HepG2 (cell line): Measurements from ENCODE around the gene SFTA2. TPM values are rescaled to one million over a fixed set of nuclear protein-coding genes. Genes with fewer than 3 reads are reported as not detected.

Experiments used
- ATAC-seq: fragments of 200-7000 bp; cut with Tn5 transposase; 3 replicates; pipeline ENCODE4 v1.9.1; 2020; ENCODE audit warnings: mild to moderate bottlenecking, moderate library complexity
- BruUV-seq: library from RNA; stranded (reverse); fragments of 400-500 nt; replicated peaks from 2 replicates; lab custom pipeline; 2021; lab: Mats Ljungman, UMichigan
- CTCF ChIA-PET: fragments of 300-600 bp; formaldehyde crosslinking; extraction: SDS; loops from one replicate; lab custom pipeline; 2021; ENCODE audit warnings: low total read pairs, inconsistent platforms, low intra/inter-chr PET ratio; lab: Yijun Ruan, JAX
- POLR2A ChIA-PET: fragments of 350-600 bp; sonication (Branson Sonifier 250); formaldehyde crosslinking; loops from one replicate; lab custom pipeline; 2020; ENCODE audit warnings: antibody characterized with exemption, inconsistent platforms; lab: Yijun Ruan, JAX
- DNase-seq: peaks from one replicate; pipeline ENCODE4 v3.0.0-alpha.2; 2015; ENCODE audit warnings: low spot score
- FAIRE-seq: peaks from 3 replicates; lab custom pipeline; 2011; peaks lifted over from hg19 to GRCh38; lab: Jason Lieb, UNC
- H2AFZ ChIP-seq: one replicate; pipeline ENCODE4 v1.6.1; 2011; ENCODE audit warnings: low read length, inconsistent platforms
- H3K27ac ChIP-seq: fragments of 300-600 bp; 3 replicates; pipeline ENCODE4 v1.8.0; 2011; ENCODE audit warnings: mixed run types, mild to moderate bottlenecking, mixed read lengths, low read length, inconsistent platforms; ENCODE audit not compliant: insufficient read depth; ENCODE audit errors: extremely low read length
- H3K27me3 ChIP-seq, 2 experiments: fragments of 200-600 bp in 1 of 2; 2 replicates in 1 of 2; 3 replicates in 1 of 2; pipeline versions ENCODE4 v1.6.0 to v1.8.0; 2011; ENCODE audit warnings: low read length in 2 of 2, mild to moderate bottlenecking in 2 of 2, moderate library complexity in 2 of 2, inconsistent platforms in 1 of 2; ENCODE audit not compliant: insufficient read depth in 2 of 2, control insufficient read depth in 1 of 2
- H3K36me3 ChIP-seq, 2 experiments: fragments of 200-600 bp in 1 of 2; replicated peaks in 1 of 2; 2 replicates in 1 of 2; 3 replicates in 1 of 2; pipeline versions ENCODE4 v1.5.1 to v1.8.0; 2011; ENCODE audit warnings: low read length in 2 of 2, inconsistent platforms in 1 of 2; ENCODE audit not compliant: insufficient read depth in 2 of 2, control insufficient read depth in 1 of 2
- H3K4me1 ChIP-seq: 2 replicates; pipeline ENCODE4 v1.5.1; 2012; ENCODE audit warnings: low read length, inconsistent platforms; ENCODE audit not compliant: insufficient read depth
- H3K4me2 ChIP-seq: 2 replicates; pipeline ENCODE4 v1.6.0; 2011; ENCODE audit warnings: low read depth, low read length, inconsistent platforms
- H3K4me3 ChIP-seq, 3 experiments: fragments of 200-600 bp in 1 of 3; sonication (generic), shearing (Covaris generic) in 1 of 3; replicated peaks in 1 of 3; 2 replicates each; pipeline ENCODE4 v1.5.1; 2011 to 2016; ENCODE audit warnings: low read length in 3 of 3, inconsistent platforms in 2 of 3, low read depth in 2 of 3, mild to moderate bottlenecking in 2 of 3, control low read depth in 1 of 3, mixed read lengths in 1 of 3; ENCODE audit not compliant: insufficient read depth in 1 of 3
- H3K79me2 ChIP-seq: one replicate; pipeline ENCODE4 v1.6.1; 2011; ENCODE audit warnings: low read length, inconsistent platforms; ENCODE audit not compliant: insufficient read depth
- H3K9ac ChIP-seq: 2 replicates; pipeline ENCODE4 v1.6.0; 2011; ENCODE audit warnings: mild to moderate bottlenecking, low read depth, low read length, inconsistent platforms; ENCODE audit not compliant: insufficient read depth
- H3K9me3 ChIP-seq: 2 replicates; pipeline ENCODE4 v1.5.1; 2012; ENCODE audit warnings: mild to moderate bottlenecking, low read length
- H4K20me1 ChIP-seq: 2 replicates; pipeline ENCODE4 v1.6.0; 2011; ENCODE audit warnings: inconsistent platforms, mild to moderate bottlenecking, low read length, moderate library complexity; ENCODE audit not compliant: insufficient read depth
- ATF4 ChIP-seq, 2 experiments: fragments of 450-650 bp in 1 of 2; sonication (generic) in 1 of 2; formaldehyde crosslinking; IDR thresholded peaks; 2 replicates each; pipeline versions ENCODE4 v1.5.0 to v1.8.0; 2020 to 2022; ENCODE audit warnings: mild to moderate bottlenecking in 1 of 2, missing genetic modification reagents in 1 of 2
- E2F2 ChIP-seq: sonication (generic); formaldehyde crosslinking; IDR thresholded peaks from 2 replicates; pipeline ENCODE4 v1.4.0; 2020; ENCODE audit warnings: missing genetic modification reagents, borderline replicate concordance
- GTF3A ChIP-seq: sonication (generic); formaldehyde crosslinking; conservative IDR thresholded peaks from 2 replicates; pipeline ENCODE4 v1.4.0; 2020; ENCODE audit warnings: mild to moderate bottlenecking, missing genetic modification reagents
- HOXA7 ChIP-seq: sonication (generic); formaldehyde crosslinking; IDR thresholded peaks from 2 replicates; pipeline ENCODE4 v1.8.1; 2022; ENCODE audit warnings: mild to moderate bottlenecking, missing genetic modification reagents, moderate library complexity
- KLF11 ChIP-seq: IDR thresholded peaks from 2 replicates; pipeline ENCODE4 v1.6.1; 2016; ENCODE audit warnings: missing compliant biosample characterization
- MATR3 ChIP-seq: sonication (generic); formaldehyde crosslinking; IDR thresholded peaks from 2 replicates; pipeline ENCODE4 v1.4.0; 2020; ENCODE audit warnings: missing genetic modification reagents
- MAZ ChIP-seq, 2 experiments: sonication (generic) in 1 of 2; formaldehyde crosslinking in 1 of 2; IDR thresholded peaks; 2 replicates each; pipeline versions ENCODE4 v1.5.0 to v1.6.1; 2012 to 2020; ENCODE audit warnings: low read depth in 2 of 2, mild to moderate bottlenecking in 2 of 2, borderline replicate concordance in 1 of 2, improper control_type of control experiment in 1 of 2, low read length in 1 of 2, missing genetic modification reagents in 1 of 2, moderate library complexity in 1 of 2
- RBAK ChIP-seq: sonication (generic); formaldehyde crosslinking; IDR thresholded peaks from 2 replicates; pipeline ENCODE4 v1.5.1; 2020; ENCODE audit warnings: mild to moderate bottlenecking, missing genetic modification reagents
- SSRP1 ChIP-seq: IDR thresholded peaks from 2 replicates; pipeline ENCODE4 v1.6.1; 2016; ENCODE audit warnings: control low read depth
- STAG1 ChIP-seq: sonication (generic); formaldehyde crosslinking; IDR thresholded peaks from 2 replicates; pipeline ENCODE4 v1.4.0; 2020; ENCODE audit warnings: missing genetic modification reagents
- ZNF292 ChIP-seq: sonication (generic); formaldehyde crosslinking; IDR thresholded peaks from 2 replicates; pipeline ENCODE4 v1.8.1; 2022; ENCODE audit warnings: mild to moderate bottlenecking, low read depth, missing genetic modification reagents, borderline replicate concordance
- ZNF569 ChIP-seq: sonication (generic); formaldehyde crosslinking; IDR thresholded peaks from 2 replicates; pipeline ENCODE4 v1.5.0; 2020; ENCODE audit warnings: mild to moderate bottlenecking, missing genetic modification reagents, moderate library complexity, borderline replicate concordance
- WGBS: methylation state at CpG from one replicate; pipeline ENCODE4 v1.1.6; 2017; ENCODE audit warnings: low lambda C conversion rate; 5-methylcytosine and 5-hydroxymethylcytosine counted together
- in situ Hi-C: cut with HindIII; loops from 2 replicates; pipeline ENCODE4 v1.10.0; 2017; ENCODE audit warnings: low pct_unique_long_range_greater_than_20kb; ENCODE audit not compliant: extremely low pct_ligation_motif_present
- intact Hi-C: fragments of 100-400 bp; cut with micrococcal nuclease; formaldehyde crosslinking; loops from one replicate; pipeline ENCODE4 v1.10.0; 2022; ENCODE audit not compliant: unreplicated experiment
- polyA plus RNA-seq, 8 experiments: library from polyadenylated mRNA; depleted of rRNA in 3 of 8; stranded (reverse) in 7 of 8; unstranded in 1 of 8; fragments of >200 nt; fragmentation: Illumina TruSeq in 4 of 8; extraction: Trizol in 4 of 8; gene quantifications; 2 replicates each; pipeline versions ENCODE4 v1.2.1 to v1.2.3, GENCODE V29; 2011 to 2016; ENCODE audit warnings: low read depth in 4 of 8, missing spikeins in 1 of 8, mixed read lengths in 1 of 8; ENCODE audit not compliant: insufficient read depth in 1 of 8
- total RNA-seq, 5 experiments: library from RNA; depleted of rRNA; stranded (reverse); fragments of >200 nt; fragmentation: Illumina TruSeq; extraction: Trizol; gene quantifications; 2 replicates each; pipeline ENCODE4 v1.2.3, GENCODE V29; 2016; ENCODE audit warnings: low read depth in 1 of 5
- TF ChIP-seq, protein P1 (sequence below): IDR thresholded peaks from 2 replicates; pipeline ENCODE4 v1.6.1; 2016; ENCODE audit warnings: missing compliant biosample characterization, missing genetic modification reagents, borderline replicate concordance
- TF ChIP-seq, protein P2 (sequence below): IDR thresholded peaks from 2 replicates; pipeline ENCODE4 v1.6.1; 2016; ENCODE audit warnings: low read depth

SFTA2 gene
- total and polyA plus RNA-seq, 2 of the 13 experiments (the other 11 are each of a cell fraction or from before 2014, with no cell fraction given): not detected

GRCh38 chr6:30938730-30939129 lies 6.8 kb upstream of the SFTA2 start:
- TF ChIP-seq ATF4 (CRISPR knock-in tag; IDR thresholded peaks at IDR 0.05) (no peak), ZNF569 (CRISPR knock-in tag) (no peak), MAZ (IDR thresholded peaks at IDR 0.05; ENCODE audit: borderline replicate concordance, low read depth, low read length) (no peak), MAZ (CRISPR knock-in tag; IDR thresholded peaks at IDR 0.05; ENCODE audit: low read depth) (no peak), RBAK (CRISPR knock-in tag) (no peak), GTF3A (CRISPR knock-in tag) (no peak)
- H3K79me2 ChIP-seq: no peaks in the 10 kb centered on the region
- no peak overlapping the region for H3K9ac ChIP-seq
- ATAC-seq (no peak), DNase-seq (no peak), FAIRE-seq (no peak)
- H3K4me1 ChIP-seq: peaks cover 18% of the 10 kb centered on the region
- ChIA-PET CTCF (no interaction called here), POLR2A (no interaction called here)
- H4K20me1 ChIP-seq: no peaks in the 10 kb centered on the region
- no peak overlapping the region for H3K4me3 ChIP-seq
- peaks cover 3 to 38% of the 10 kb centered on the region in 2 experiments; a peak in 4 of 5 replicates for H3K27me3 ChIP-seq
- intact Hi-C loops (no loop called here), in situ Hi-C loops (no loop called here)
- BruUV-seq: no TSS peak
- no peak overlapping the region for H3K4me2 ChIP-seq
- no peaks in the 10 kb centered on the region for H3K36me3 ChIP-seq
- H2AFZ ChIP-seq: no peak overlapping the region
- no peak overlapping the region for H3K27ac ChIP-seq
- H3K9me3 ChIP-seq: no peaks in the 10 kb centered on the region
- 11% methylated on average over 4 of the region's 4 CpGs for WGBS

DNA sequence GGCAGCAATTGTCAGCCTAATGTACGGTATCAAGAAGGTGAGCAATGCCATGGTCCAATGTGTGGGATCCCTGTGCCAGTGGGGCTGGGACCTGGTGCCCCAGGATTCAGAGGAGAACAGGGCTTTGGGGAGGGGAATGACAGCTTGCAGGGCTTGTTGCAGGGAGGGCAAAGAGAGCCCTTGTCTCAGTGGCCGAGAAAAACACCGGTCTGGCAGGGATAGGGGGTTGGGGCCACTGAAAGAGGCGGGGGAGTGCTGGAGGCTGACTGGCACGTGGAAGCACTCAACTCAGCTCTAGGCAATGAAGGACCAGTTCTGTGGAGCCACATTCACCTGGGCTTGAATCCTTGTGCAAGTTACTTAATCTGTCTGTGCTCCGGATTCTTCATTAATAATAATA lies 5.3 kb upstream of the SFTA2 start:
- no TSS peak for BruUV-seq
- H3K27ac ChIP-seq: no peak overlapping the region
- H3K36me3 ChIP-seq: no peaks in the 10 kb centered on the region
- CTCF ChIA-PET: no interaction called here
- no peak overlapping the region for H3K4me3 ChIP-seq
- no peak overlapping the region for H3K9ac ChIP-seq
- in situ Hi-C loops: no loop called here
- H3K4me2 ChIP-seq: no peak overlapping the region
- FAIRE-seq (no peak), ATAC-seq (no peak), DNase-seq (no peak)
- H3K4me1 ChIP-seq: peaks cover 10% of the 10 kb centered on the region
- H3K79me2 ChIP-seq: no peaks in the 10 kb centered on the region
- H3K9me3 ChIP-seq: no peaks in the 10 kb centered on the region
- no peak overlapping the region for H2AFZ ChIP-seq
- H4K20me1 ChIP-seq: no peaks in the 10 kb centered on the region
- intact Hi-C loops: no loop called here
- POLR2A ChIA-PET: no interaction called here
- 18% methylated on average over 6 of the region's 6 CpGs for WGBS
- H3K27me3 ChIP-seq: peaks cover 4 to 44% of the 10 kb centered on the region in 2 experiments; a peak in 4 of 5 replicates
- no peak for TF ChIP-seq MATR3 (CRISPR knock-in tag)
- TF ChIP-seq ZNF292 (CRISPR knock-in tag): no peak
- TF ChIP-seq STAG1: no peak
- TF ChIP-seq, protein P1, sequence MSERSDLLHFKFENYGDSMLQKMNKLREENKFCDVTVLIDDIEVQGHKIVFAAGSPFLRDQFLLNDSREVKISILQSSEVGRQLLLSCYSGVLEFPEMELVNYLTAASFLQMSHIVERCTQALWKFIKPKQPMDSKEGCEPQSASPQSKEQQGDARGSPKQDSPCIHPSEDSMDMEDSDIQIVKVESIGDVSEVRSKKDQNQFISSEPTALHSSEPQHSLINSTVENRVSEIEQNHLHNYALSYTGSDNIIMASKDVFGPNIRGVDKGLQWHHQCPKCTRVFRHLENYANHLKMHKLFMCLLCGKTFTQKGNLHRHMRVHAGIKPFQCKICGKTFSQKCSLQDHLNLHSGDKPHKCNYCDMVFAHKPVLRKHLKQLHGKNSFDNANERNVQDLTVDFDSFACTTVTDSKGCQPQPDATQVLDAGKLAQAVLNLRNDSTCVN (CRISPR knock-in tag): no peak
- no peak for TF ChIP-seq HOXA7
- TF ChIP-seq, protein P2, sequence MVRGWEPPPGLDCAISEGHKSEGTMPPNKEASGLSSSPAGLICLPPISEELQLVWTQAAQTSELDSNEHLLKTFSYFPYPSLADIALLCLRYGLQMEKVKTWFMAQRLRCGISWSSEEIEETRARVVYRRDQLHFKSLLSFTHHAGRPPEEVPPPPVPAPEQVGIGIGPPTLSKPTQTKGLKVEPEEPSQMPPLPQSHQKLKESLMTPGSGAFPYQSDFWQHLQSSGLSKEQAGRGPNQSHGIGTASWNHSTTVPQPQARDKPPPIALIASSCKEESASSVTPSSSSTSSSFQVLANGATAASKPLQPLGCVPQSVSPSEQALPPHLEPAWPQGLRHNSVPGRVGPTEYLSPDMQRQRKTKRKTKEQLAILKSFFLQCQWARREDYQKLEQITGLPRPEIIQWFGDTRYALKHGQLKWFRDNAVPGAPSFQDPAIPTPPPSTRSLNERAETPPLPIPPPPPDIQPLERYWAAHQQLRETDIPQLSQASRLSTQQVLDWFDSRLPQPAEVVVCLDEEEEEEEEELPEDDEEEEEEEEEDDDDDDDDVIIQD (CRISPR knock-in tag): no peak
- TF ChIP-seq E2F2 (CRISPR knock-in tag): no peak
- no peak for TF ChIP-seq KLF11 (CRISPR knock-in tag)
- TF ChIP-seq SSRP1: no peak
